ENCODE measurements around the gene CD14.
A peak's percentile ranks its signal among the peaks of the same experiment; 100 is the strongest.
"Not testable (repeated sequence)": the region's sequence is repeated elsewhere in the genome, so short reads cannot be mapped to it uniquely, and the experiment has no call there.

Gene CD14

DNA sequence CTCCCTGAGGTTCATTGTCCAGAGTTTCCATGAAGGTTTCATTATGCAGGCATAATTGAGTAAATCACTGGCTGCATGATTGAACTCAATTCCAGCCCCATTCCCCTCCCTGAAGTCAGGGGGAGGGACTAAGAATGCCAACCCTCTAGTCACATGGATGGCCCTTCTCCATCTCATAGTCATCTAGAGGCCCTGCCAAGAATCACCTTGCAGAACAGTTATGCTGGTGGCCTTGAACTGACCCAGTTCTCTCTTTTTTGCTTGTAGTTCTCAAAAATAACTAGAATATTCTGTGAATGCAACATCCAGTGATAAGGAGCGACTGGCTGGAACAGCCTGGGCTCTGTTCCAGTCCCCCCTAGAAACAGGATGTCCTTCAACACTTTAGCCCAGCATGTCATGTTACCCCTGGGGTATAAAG is 36.6 kb downstream of the CD14 start:
- peak in 1 of 58 donors; percentile 25 for DNase-seq

DNA sequence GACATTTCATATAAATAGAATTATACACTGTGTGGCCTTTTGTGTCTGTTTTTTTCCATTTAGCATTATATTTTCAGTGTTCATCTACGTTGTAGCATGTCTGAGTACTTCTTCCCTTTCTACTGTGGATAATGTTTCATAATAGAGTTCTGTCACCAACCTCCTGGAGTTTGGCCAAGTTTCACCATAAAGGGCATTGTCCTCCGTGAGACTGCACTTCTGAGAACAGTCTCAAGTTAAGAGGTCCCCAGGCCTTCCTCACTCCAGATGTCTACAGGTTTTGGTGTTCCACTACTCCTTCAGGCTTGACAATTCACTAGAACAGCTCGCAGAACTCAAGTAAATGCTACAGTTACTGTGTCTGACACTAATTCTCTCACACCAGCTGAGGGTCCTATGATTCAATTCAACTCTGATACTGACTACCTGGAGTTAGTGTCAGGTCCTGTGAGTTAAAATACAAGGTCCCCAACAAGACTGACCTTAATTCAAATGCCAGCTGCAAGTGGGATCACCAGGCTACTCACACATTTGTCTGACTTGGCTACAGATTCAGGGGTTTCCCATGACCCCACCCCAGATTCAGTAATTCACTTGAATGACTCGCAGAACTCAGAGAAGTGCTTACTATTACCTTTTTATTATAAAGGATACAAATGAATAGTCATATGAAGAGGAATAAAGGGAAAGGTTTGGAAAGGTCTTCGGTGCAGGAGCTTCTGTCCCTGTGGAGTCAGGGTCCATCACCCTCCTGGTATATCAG is 37.3 kb downstream of the CD14 start:
- peak in 7 of 58 donors; percentile 8 to 29 (median 18) for DNase-seq

DNA sequence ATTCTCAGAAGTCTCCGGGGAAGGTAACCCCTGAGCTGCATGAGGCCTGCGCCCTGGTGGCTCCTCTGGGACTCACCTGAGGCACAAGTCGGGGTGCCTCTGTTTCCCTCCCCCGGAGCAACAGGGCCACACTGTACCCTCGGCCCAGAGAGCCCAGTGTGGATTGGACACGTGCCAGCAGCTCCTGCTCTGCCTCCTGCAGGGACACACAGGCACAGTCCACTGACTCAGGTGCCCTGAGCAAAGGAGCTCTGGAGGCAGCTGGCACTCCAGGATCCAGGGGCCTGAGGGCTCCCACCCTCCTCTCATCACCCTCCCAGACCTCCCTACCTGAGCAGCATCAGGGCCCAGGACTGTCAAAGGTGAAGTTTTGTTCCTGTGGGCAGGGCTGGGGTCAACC is 38.8 kb downstream of the CD14 start:
- no peak for DNase-seq

DNA sequence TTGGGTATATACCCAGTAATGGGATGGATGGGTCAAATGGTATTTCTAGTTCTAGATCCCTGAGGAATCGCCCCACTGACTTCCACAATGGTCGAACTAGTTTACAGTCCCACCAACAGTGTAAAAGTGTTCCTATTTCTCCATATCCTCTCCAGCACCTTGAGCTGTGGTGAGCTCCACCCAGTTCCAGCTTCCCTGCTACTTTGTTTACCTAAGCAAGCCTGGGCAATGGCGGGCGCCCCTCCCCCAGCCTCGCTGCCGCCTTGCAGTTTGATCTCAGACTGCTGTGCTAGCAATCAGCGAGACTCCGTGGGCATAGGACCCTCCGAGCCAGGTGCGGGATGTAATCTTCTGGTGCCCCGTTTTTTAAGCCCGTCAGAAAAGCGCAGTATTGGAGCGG is 39.9 kb downstream of the CD14 start:
- not testable (repeated sequence) for DNase-seq

DNA sequence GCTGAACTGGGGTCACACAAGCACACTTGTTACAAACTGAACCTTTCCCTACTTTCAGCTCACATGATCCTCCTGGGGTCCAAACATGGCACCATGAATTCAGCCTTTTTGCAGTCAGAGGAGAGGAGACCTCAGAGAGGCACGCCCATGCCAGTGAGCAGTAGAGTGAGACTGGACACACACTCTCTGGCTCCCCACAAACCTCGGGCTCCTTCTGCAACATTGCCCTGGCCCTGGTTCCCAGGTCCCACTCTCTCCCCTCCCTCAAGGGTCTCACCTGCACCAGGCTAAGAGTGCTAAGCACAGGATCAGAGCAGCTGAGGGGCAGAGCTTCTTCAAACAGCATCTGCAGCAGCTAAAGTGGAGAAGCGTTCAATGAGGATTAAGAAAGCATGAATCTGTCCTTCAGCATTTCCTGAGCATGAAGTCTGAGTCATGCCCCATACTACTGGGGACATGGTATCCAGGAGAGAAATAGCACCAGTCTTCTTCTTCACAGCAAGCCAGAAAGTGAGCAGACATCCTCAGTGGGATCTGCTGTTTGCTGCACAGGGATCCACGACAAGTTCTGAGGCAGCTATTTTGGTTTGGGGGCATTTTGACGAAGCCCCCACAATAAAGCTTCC is 41.1 kb downstream of the CD14 start:
- no peak for DNase-seq

DNA sequence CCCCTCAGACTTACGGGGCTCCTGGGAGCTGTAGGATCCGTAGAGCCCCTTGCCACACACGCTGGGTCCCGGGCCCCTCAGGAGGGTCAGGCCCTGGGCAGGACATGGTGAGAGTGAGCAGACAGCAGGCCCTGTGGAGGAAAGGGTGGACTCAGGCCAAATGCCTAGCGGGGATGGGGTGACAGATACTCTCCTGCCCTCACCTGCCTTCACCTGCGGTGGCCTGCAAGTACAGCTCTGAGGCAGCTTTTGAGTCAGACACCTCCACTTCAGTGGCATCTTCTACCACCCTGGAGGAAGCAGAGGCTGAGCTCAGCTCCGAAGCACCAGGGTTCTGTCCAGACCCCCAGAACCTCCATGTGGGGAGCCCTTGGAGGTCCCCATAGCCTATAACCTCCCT is 42.1 kb downstream of the CD14 start:
- DNase-seq, result no peak

DNA sequence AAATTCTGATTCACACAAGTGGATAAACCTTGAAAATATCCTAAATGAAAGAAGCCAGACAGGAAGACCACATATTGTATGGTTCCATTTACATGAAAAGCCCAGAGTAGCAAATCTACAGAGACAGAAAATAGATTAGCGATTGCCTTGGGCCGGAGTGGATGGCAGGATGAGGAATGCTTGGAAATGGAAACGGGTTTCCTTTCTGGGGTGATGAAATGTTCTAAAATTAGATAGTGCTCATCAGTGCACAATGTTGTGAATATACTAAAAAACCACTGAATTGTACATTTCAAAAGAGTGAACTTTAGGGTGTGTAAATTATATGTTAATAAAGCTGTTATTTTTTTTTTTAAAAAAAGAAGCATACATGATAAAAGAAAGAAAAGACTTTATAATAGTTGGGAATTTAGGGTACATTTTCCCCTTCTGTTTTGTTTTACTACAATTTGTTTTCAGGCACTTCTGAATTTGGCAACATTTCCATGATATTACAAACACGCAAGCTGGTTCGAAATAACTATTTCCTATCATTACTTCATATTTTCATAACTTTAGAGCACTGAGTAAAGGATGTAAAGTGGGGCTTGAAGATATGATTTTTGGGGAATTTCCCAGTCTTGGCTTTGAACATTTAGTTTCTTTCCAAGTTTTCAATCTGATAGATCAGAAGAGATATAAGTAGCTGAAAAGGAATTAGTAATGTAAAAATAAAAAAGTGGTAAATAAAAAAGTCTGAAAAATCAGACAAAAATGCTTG is 44.5 kb downstream of the CD14 start:
- DNase-seq, result no peak

DNA sequence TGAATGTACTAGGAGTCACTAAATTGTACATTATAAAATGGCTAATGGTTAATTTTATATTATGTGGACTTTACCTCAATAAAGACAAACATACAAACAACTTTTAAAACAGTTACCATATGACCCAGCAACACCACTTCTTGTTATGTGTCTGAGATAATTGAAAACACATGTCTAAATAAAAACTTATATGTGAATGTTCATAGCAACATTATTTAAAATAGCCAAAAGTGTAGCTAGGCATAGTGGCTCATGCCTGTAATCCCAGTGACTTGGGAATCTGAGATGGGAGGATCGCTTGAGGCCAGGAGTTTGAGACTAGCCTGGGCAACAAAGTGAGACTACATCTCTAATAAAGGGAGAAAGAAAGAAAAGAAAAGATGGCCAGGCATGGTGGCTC is 45.5 kb downstream of the CD14 start:
- DNase-seq, result no peak

Data from anterior cingulate cortex (tissue), 58 donors.